ENCODE data around the gene ESM1. TPM values are rescaled to one million over a fixed set of nuclear protein-coding genes. Genes with fewer than 3 reads are reported as not detected.

The ESM1 gene
- total and polyA plus RNA-seq, 9 of the 15 experiments (the other 6 are each of a cell fraction or from before 2014, with no cell fraction given), result not detected

- intact Hi-C loops (cut with micrococcal nuclease) (no loop called here), in situ Hi-C loops (cut with MboI) (no loop called here)
- Histone ChIP-seq H3K27me3 (ENCODE audit: control insufficient read depth in 2 of 2, insufficient read depth in 2 of 2, low read length in 2 of 2) (peaks cover 3 to 15% of the 10 kb centered on the region in 2 experiments; a peak in 3 of 5 replicates), H3K4me2 (ENCODE audit: insufficient read depth, low read length) (no peak overlapping the region), H3K4me1 (replicated peaks in 1 of 2; ENCODE audit: control insufficient read depth in 2 of 2, insufficient read depth in 2 of 2, low read length in 2 of 2) (no peaks in the 10 kb centered on the region), H3K9ac (ENCODE audit: insufficient read depth in 1 of 2, low read depth in 2 of 2, low read length in 2 of 2) (no peak overlapping the region), H4K20me1 (replicated peaks; ENCODE audit: control insufficient read depth, insufficient read depth, low read length) (no peaks in the 10 kb centered on the region), H2AFZ (ENCODE audit: low read depth, low read length) (no peak overlapping the region), H3K4me3 (no peak overlapping the region), H3K9me1 (ENCODE audit: control insufficient read depth, insufficient read depth, low read length) (no peaks in the 10 kb centered on the region), H3K27ac (ENCODE audit: extremely low read depth, low read depth, low read length) (no peak overlapping the region), H3K79me2 (ENCODE audit: control insufficient read depth, insufficient read depth, low read length) (no peaks in the 10 kb centered on the region), H3K36me3 (ENCODE audit: control insufficient read depth, insufficient read depth, low read length) (no peaks in the 10 kb centered on the region), H3K9me3 (replicated peaks; ENCODE audit: control insufficient read depth, insufficient read depth, low read depth, low read length) (no peaks in the 10 kb centered on the region)
- POLR2A ChIA-PET, result no interaction called here
- no TSS peak for BruUV-seq (replicated peaks)
- DNase-seq (ENCODE audit: extremely low read depth in 1 of 4, low spot score in 3 of 4) (no peak), ATAC-seq (no peak), FAIRE-seq (no peak)
- TF ChIP-seq CHCHD3 (CRISPR knock-in tag; IDR thresholded peaks at IDR 0.05), result no peak
- TF ChIP-seq RBM15 (IDR thresholded peaks at IDR 0.05; ENCODE audit: insufficient read depth, low read length), result no peak
- no peak for TF ChIP-seq SREBF2 (CRISPR knock-in tag; IDR thresholded peaks at IDR 0.05)
- WGBS (ENCODE audit: insufficient coverage, low coverage, missing lambda C conversion rate), result 0% methylated on average over 2 of the region's 2 CpGs
- CTCF ChIA-PET (ENCODE audit: low intra/inter-chr PET ratio), result interaction anchor here (0.6 kb wide), 1 partner anchor 411 kb away, joined by 3 read pairs; no protein-coding TSS in a partner anchor
Observed at GRCh38 chr5:54994628-54995027, 9.2 kb upstream of the ESM1 start.

DNA sequence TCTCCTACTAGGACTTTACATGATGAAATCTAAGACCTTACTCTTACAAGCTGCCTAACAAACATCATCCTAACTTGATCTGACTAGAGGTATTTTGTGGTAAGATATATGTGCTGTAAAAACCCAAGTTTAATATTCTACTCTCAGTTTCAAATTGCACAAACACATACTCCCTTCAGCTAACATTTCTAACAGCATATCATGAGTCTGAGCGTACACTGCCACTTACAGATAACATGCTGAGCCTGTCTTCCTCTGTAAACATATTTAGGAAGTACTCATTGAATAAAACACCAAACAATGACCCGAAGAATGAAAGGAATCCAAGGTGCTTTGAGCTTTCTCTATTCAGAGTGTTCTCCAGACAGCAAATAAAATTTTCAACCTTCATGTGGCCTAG, 7.9 kb upstream of the ESM1 start:
- Histone ChIP-seq H3K36me3 (ENCODE audit: control insufficient read depth, insufficient read depth, low read length) (no peaks in the 10 kb centered on the region), H3K27me3 (ENCODE audit: control insufficient read depth in 2 of 2, insufficient read depth in 2 of 2, low read length in 2 of 2) (peaks cover 3 to 14% of the 10 kb centered on the region in 2 experiments; a peak in 3 of 5 replicates), H3K27ac (ENCODE audit: extremely low read depth, low read depth, low read length) (no peak overlapping the region), H3K9me3 (replicated peaks; ENCODE audit: control insufficient read depth, insufficient read depth, low read depth, low read length) (no peaks in the 10 kb centered on the region), H3K79me2 (ENCODE audit: control insufficient read depth, insufficient read depth, low read length) (no peaks in the 10 kb centered on the region), H3K4me1 (replicated peaks in 1 of 2; ENCODE audit: control insufficient read depth in 2 of 2, insufficient read depth in 2 of 2, low read length in 2 of 2) (no peaks in the 10 kb centered on the region), H3K9me1 (ENCODE audit: control insufficient read depth, insufficient read depth, low read length) (no peaks in the 10 kb centered on the region), H4K20me1 (replicated peaks; ENCODE audit: control insufficient read depth, insufficient read depth, low read length) (no peaks in the 10 kb centered on the region), H3K4me3 (no peak overlapping the region), H2AFZ (ENCODE audit: low read depth, low read length) (no peak overlapping the region), H3K4me2 (ENCODE audit: insufficient read depth, low read length) (no peak overlapping the region), H3K9ac (ENCODE audit: insufficient read depth in 1 of 2, low read depth in 2 of 2, low read length in 2 of 2) (no peak overlapping the region)
- no peak for ATAC-seq
- CTCF ChIA-PET (ENCODE audit: low intra/inter-chr PET ratio), result no interaction called here
- intact Hi-C loops (cut with micrococcal nuclease) (no loop called here), in situ Hi-C loops (cut with MboI) (no loop called here)
- DNase-seq (ENCODE audit: extremely low read depth in 1 of 4, low spot score in 3 of 4), result no peak
- 0% methylated on average over 2 of the region's 2 CpGs for WGBS (ENCODE audit: insufficient coverage, low coverage, missing lambda C conversion rate)
- no peak for FAIRE-seq
- BruUV-seq (replicated peaks), result no TSS peak
- POLR2A ChIA-PET, result no interaction called here
- TF ChIP-seq, protein P1, sequence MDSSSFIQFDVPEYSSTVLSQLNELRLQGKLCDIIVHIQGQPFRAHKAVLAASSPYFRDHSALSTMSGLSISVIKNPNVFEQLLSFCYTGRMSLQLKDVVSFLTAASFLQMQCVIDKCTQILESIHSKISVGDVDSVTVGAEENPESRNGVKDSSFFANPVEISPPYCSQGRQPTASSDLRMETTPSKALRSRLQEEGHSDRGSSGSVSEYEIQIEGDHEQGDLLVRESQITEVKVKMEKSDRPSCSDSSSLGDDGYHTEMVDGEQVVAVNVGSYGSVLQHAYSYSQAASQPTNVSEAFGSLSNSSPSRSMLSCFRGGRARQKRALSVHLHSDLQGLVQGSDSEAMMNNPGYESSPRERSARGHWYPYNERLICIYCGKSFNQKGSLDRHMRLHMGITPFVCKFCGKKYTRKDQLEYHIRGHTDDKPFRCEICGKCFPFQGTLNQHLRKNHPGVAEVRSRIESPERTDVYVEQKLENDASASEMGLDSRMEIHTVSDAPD (CRISPR knock-in tag; IDR thresholded peaks at IDR 0.05), result no peak
- TF ChIP-seq MEF2D (tag; conservative IDR thresholded peaks at IDR 0.05; ENCODE audit: low read depth), result no peak
- no peak for TF ChIP-seq ELF2 (CRISPR knock-in tag; IDR thresholded peaks at IDR 0.05)
- TF ChIP-seq, protein P2, sequence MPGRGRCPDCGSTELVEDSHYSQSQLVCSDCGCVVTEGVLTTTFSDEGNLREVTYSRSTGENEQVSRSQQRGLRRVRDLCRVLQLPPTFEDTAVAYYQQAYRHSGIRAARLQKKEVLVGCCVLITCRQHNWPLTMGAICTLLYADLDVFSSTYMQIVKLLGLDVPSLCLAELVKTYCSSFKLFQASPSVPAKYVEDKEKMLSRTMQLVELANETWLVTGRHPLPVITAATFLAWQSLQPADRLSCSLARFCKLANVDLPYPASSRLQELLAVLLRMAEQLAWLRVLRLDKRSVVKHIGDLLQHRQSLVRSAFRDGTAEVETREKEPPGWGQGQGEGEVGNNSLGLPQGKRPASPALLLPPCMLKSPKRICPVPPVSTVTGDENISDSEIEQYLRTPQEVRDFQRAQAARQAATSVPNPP (IDR thresholded peaks at IDR 0.05; ENCODE audit: borderline replicate concordance, insufficient read depth, insufficient read length), result no peak
- TF ChIP-seq, protein P3, sequence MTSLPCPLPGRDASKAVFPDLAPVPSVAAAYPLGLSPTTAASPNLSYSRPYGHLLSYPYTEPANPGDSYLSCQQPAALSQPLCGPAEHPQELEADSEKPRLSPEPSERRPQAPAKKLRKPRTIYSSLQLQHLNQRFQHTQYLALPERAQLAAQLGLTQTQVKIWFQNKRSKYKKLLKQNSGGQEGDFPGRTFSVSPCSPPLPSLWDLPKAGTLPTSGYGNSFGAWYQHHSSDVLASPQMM (CRISPR knock-in tag; IDR thresholded peaks at IDR 0.05), result no peak
- TF ChIP-seq RFX5 (IDR thresholded peaks at IDR 0.05; ENCODE audit: low read depth, low read length), result no peak
- TF ChIP-seq, protein P4, sequence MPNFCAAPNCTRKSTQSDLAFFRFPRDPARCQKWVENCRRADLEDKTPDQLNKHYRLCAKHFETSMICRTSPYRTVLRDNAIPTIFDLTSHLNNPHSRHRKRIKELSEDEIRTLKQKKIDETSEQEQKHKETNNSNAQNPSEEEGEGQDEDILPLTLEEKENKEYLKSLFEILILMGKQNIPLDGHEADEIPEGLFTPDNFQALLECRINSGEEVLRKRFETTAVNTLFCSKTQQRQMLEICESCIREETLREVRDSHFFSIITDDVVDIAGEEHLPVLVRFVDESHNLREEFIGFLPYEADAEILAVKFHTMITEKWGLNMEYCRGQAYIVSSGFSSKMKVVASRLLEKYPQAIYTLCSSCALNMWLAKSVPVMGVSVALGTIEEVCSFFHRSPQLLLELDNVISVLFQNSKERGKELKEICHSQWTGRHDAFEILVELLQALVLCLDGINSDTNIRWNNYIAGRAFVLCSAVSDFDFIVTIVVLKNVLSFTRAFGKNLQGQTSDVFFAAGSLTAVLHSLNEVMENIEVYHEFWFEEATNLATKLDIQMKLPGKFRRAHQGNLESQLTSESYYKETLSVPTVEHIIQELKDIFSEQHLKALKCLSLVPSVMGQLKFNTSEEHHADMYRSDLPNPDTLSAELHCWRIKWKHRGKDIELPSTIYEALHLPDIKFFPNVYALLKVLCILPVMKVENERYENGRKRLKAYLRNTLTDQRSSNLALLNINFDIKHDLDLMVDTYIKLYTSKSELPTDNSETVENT (CRISPR knock-in tag; IDR thresholded peaks at IDR 0.05), result no peak
- no peak for TF ChIP-seq PYGO2 (tag; IDR thresholded peaks at IDR 0.05)
- TF ChIP-seq PHB2 (IDR thresholded peaks at IDR 0.05; ENCODE audit: low read depth), result no peak
